HepG2 (cell line): ENCODE data around the gene PHF13. TPM values are rescaled to one million over a fixed set of nuclear protein-coding genes. Genes with fewer than 3 reads are reported as not detected.

Experiments
- ADNP ChIP-seq: sonication (generic); formaldehyde crosslinking; IDR thresholded peaks from 2 replicates; pipeline ENCODE4 v1.4.0; 2020; ENCODE audit warnings: missing genetic modification reagents
- ARID2 ChIP-seq: sonication (generic); formaldehyde crosslinking; IDR thresholded peaks from 2 replicates; pipeline ENCODE4 v1.8.1; 2022; ENCODE audit warnings: mild to moderate bottlenecking, missing genetic modification reagents, borderline replicate concordance
- ARNTL ChIP-seq: sonication (generic); formaldehyde crosslinking; IDR thresholded peaks from 2 replicates; pipeline ENCODE4 v1.4.0; 2020; ENCODE audit warnings: mild to moderate bottlenecking, missing genetic modification reagents
- ESRRA ChIP-seq: sonication (generic); formaldehyde crosslinking; IDR thresholded peaks from 2 replicates; pipeline ENCODE4 v1.5.1; 2020; ENCODE audit warnings: mild to moderate bottlenecking, low read depth, missing genetic modification reagents
- HDAC1 ChIP-seq: sonication (generic); formaldehyde crosslinking; IDR thresholded peaks from 2 replicates; pipeline ENCODE4 v1.5.1; 2020; ENCODE audit warnings: mild to moderate bottlenecking, missing genetic modification reagents
- MAF1 ChIP-seq: sonication (generic); formaldehyde crosslinking; IDR thresholded peaks from 2 replicates; pipeline ENCODE4 v1.5.0; 2020; ENCODE audit warnings: missing genetic modification reagents, borderline replicate concordance
- NONO ChIP-seq, 2 experiments: fragments of 450-650 bp in 1 of 2; sonication (generic) in 1 of 2; formaldehyde crosslinking in 1 of 2; IDR thresholded peaks in 1 of 2; conservative IDR thresholded peaks in 1 of 2; 2 replicates each; pipeline versions ENCODE4 v1.6.1 to v1.8.0; 2017 to 2022; ENCODE audit warnings: mild to moderate bottlenecking in 1 of 2, missing genetic modification reagents in 1 of 2, moderate library complexity in 1 of 2
- STAT5B ChIP-seq: sonication (generic); formaldehyde crosslinking; IDR thresholded peaks from 2 replicates; pipeline ENCODE4 v1.4.0; 2020; ENCODE audit warnings: missing genetic modification reagents
- TSC22D2 ChIP-seq: sonication (generic); formaldehyde crosslinking; IDR thresholded peaks from 2 replicates; pipeline ENCODE4 v1.5.1; 2020; ENCODE audit warnings: missing genetic modification reagents, mild to moderate bottlenecking, borderline replicate concordance
- ZIK1 ChIP-seq: sonication (generic); formaldehyde crosslinking; IDR thresholded peaks from 2 replicates; pipeline ENCODE4 v1.5.0; 2020; ENCODE audit warnings: mild to moderate bottlenecking, low read depth, missing genetic modification reagents, borderline replicate concordance
- ZNF10 ChIP-seq: sonication (generic); formaldehyde crosslinking; IDR thresholded peaks from 2 replicates; pipeline ENCODE4 v1.4.0; 2020; ENCODE audit warnings: mild to moderate bottlenecking, low read depth, missing genetic modification reagents, borderline replicate concordance
- ZNF564 ChIP-seq: sonication (generic); formaldehyde crosslinking; IDR thresholded peaks from 2 replicates; pipeline ENCODE4 v1.8.1; 2023; ENCODE audit warnings: mild to moderate bottlenecking, missing genetic modification reagents
- ZNF7 ChIP-seq: IDR thresholded peaks from 2 replicates; pipeline ENCODE4 v1.6.1; 2016; ENCODE audit warnings: missing biosample characterization, missing genetic modification reagents
- ZNF724P ChIP-seq: sonication (generic); formaldehyde crosslinking; IDR thresholded peaks from 2 replicates; pipeline ENCODE4 v1.8.0; 2022; ENCODE audit warnings: missing genetic modification reagents, borderline replicate concordance
- ZNF790 ChIP-seq: sonication (generic); formaldehyde crosslinking; IDR thresholded peaks from 2 replicates; pipeline ENCODE4 v1.8.0; 2022; ENCODE audit warnings: missing genetic modification reagents, mild to moderate bottlenecking, borderline replicate concordance
- polyA plus RNA-seq, 8 experiments: library from polyadenylated mRNA; depleted of rRNA in 3 of 8; stranded (reverse) in 7 of 8; unstranded in 1 of 8; fragments of >200 nt; fragmentation: Illumina TruSeq in 4 of 8; extraction: Trizol in 4 of 8; gene quantifications; 2 replicates each; pipeline versions ENCODE4 v1.2.1 to v1.2.3, GENCODE V29; 2011 to 2016; ENCODE audit warnings: low read depth in 4 of 8, missing spikeins in 1 of 8, mixed read lengths in 1 of 8; ENCODE audit not compliant: insufficient read depth in 1 of 8
- total RNA-seq, 5 experiments: library from RNA; depleted of rRNA; stranded (reverse); fragments of >200 nt; fragmentation: Illumina TruSeq; extraction: Trizol; gene quantifications; 2 replicates each; pipeline ENCODE4 v1.2.3, GENCODE V29; 2016; ENCODE audit warnings: low read depth in 1 of 5
- TF ChIP-seq, protein P1 (sequence below): sonication (generic); formaldehyde crosslinking; IDR thresholded peaks from 2 replicates; pipeline ENCODE4 v1.8.1; 2022; ENCODE audit warnings: low read depth, mild to moderate bottlenecking, missing genetic modification reagents
- TF ChIP-seq, protein P2 (sequence below): sonication (generic); formaldehyde crosslinking; IDR thresholded peaks from 2 replicates; pipeline ENCODE4 v1.4.0; 2020; ENCODE audit warnings: missing genetic modification reagents
- TF ChIP-seq, protein P3 (sequence below): sonication (generic); formaldehyde crosslinking; IDR thresholded peaks from 2 replicates; pipeline ENCODE4 v1.4.0; 2020; ENCODE audit warnings: missing genetic modification reagents, mild to moderate bottlenecking, borderline replicate concordance
- TF ChIP-seq, protein P4 (sequence below): sonication (generic); formaldehyde crosslinking; IDR thresholded peaks from 2 replicates; pipeline ENCODE4 v1.4.0; 2020; ENCODE audit warnings: missing genetic modification reagents
- TF ChIP-seq, protein P5 (sequence below): fragments of 450-650 bp; IDR thresholded peaks from 2 replicates; pipeline ENCODE4 v1.6.1; 2017

Gene PHF13
- total and polyA plus RNA-seq, 2 of the 13 experiments (the other 11 are each of a cell fraction or from before 2014, with no cell fraction given) = 4.7 to 7.4 TPM

DNA sequence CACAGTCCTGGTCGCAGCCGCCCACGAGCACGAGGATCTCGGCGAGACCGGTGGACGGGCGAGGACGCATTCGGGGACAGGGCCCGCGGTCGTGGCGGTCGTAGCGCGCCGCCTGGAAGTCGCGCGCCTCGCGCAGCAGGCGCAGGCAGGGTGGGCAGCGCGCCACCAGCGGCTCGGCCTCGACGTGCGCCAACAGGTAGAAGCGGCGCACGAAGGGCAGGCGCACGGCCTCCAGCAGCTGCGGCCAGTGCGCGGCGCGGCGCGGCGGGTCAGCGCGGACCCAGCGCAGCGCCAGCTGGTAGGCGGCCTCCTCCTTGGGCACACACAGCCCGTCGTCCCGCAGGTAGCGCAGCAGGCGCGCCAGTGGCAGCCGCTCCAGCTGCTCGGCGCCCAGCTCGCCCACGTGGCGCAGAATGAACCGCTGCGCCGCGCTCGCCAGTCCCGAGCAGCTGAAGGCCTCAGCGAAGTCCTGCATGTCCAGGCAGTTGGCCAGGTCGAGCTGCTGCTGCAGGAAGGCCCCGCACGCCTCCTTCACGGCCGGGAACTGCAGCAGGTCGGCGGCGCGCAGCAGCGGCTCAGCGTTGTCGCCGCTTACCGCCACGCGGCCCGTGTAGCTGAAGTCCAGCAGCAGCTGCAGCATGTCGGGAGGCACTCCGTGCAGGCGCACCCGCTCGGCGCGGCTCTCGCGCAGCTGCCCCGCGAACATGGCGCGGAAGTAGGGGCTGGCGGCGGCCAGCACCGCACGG is 11.4 kb upstream of the PHF13 start (continued):
- TF ChIP-seq, protein P1, sequence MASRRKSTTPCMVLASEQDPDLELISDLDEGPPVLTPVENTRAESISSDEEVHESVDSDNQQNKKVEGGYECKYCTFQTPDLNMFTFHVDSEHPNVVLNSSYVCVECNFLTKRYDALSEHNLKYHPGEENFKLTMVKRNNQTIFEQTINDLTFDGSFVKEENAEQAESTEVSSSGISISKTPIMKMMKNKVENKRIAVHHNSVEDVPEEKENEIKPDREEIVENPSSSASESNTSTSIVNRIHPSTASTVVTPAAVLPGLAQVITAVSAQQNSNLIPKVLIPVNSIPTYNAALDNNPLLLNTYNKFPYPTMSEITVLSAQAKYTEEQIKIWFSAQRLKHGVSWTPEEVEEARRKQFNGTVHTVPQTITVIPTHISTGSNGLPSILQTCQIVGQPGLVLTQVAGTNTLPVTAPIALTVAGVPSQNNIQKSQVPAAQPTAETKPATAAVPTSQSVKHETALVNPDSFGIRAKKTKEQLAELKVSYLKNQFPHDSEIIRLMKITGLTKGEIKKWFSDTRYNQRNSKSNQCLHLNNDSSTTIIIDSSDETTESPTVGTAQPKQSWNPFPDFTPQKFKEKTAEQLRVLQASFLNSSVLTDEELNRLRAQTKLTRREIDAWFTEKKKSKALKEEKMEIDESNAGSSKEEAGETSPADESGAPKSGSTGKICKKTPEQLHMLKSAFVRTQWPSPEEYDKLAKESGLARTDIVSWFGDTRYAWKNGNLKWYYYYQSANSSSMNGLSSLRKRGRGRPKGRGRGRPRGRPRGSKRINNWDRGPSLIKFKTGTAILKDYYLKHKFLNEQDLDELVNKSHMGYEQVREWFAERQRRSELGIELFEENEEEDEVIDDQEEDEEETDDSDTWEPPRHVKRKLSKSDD = no peak
- TF ChIP-seq ZNF724P (CRISPR knock-in tag) = peak; percentile 13; the same call in 1 of the 2 replicates
- no peak for TF ChIP-seq ZNF564
- no peak for TF ChIP-seq TSC22D2 (CRISPR knock-in tag)
- TF ChIP-seq NONO (IDR thresholded peaks at IDR 0.05) = no peak
- TF ChIP-seq NONO (CRISPR knock-in tag; conservative IDR thresholded peaks at IDR 0.05) = no peak
- TF ChIP-seq ZNF7 (CRISPR knock-in tag) = no peak
- TF ChIP-seq, protein P2, sequence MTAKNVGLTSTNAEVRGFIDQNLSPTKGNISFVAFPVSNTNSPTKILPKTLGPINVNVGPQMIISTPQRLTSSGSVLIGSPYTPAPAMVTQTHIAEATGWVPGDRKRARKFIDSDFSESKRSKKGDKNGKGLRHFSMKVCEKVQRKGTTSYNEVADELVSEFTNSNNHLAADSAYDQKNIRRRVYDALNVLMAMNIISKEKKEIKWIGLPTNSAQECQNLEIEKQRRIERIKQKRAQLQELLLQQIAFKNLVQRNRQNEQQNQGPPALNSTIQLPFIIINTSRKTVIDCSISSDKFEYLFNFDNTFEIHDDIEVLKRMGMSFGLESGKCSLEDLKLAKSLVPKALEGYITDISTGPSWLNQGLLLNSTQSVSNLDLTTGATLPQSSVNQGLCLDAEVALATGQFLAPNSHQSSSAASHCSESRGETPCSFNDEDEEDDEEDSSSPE (CRISPR knock-in tag) = peak; percentile 15; the same call in 1 of the 2 replicates
- TF ChIP-seq, protein P3, sequence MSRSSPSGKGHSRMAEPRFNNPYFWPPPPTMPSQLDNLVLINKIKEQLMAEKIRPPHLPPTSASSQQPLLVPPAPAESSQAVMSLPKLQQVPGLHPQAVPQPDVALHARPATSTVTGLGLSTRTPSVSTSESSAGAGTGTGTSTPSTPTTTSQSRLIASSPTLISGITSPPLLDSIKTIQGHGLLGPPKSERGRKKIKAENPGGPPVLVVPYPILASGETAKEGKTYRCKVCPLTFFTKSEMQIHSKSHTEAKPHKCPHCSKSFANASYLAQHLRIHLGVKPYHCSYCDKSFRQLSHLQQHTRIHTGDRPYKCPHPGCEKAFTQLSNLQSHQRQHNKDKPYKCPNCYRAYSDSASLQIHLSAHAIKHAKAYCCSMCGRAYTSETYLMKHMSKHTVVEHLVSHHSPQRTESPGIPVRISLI (CRISPR knock-in tag) = no peak
- no peak for TF ChIP-seq ZNF10 (CRISPR knock-in tag)
- TF ChIP-seq, protein P4, sequence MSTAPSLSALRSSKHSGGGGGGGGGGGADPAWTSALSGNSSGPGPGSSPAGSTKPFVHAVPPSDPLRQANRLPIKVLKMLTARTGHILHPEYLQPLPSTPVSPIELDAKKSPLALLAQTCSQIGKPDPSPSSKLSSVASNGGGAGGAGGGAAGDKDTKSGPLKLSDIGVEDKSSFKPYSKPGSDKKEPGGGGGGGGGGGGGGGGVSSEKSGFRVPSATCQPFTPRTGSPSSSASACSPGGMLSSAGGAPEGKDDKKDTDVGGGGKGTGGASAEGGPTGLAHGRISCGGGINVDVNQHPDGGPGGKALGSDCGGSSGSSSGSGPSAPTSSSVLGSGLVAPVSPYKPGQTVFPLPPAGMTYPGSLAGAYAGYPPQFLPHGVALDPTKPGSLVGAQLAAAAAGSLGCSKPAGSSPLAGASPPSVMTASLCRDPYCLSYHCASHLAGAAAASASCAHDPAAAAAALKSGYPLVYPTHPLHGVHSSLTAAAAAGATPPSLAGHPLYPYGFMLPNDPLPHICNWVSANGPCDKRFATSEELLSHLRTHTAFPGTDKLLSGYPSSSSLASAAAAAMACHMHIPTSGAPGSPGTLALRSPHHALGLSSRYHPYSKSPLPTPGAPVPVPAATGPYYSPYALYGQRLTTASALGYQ (CRISPR knock-in tag) = no peak
- TF ChIP-seq HDAC1 (CRISPR knock-in tag) = peak; percentile 61; the same call in 1 of the 2 replicates
- peak; percentile 84 for TF ChIP-seq MAF1 (CRISPR knock-in tag)
- TF ChIP-seq ADNP (CRISPR knock-in tag) = 0 out of 2 replicates have a peak, but pooled peaks have one; percentile 14
- TF ChIP-seq ZNF790 = peak; percentile 9; the same call in 1 of the 2 replicates
- no peak for TF ChIP-seq ARID2
- TF ChIP-seq STAT5B = no peak
- TF ChIP-seq, protein P5, sequence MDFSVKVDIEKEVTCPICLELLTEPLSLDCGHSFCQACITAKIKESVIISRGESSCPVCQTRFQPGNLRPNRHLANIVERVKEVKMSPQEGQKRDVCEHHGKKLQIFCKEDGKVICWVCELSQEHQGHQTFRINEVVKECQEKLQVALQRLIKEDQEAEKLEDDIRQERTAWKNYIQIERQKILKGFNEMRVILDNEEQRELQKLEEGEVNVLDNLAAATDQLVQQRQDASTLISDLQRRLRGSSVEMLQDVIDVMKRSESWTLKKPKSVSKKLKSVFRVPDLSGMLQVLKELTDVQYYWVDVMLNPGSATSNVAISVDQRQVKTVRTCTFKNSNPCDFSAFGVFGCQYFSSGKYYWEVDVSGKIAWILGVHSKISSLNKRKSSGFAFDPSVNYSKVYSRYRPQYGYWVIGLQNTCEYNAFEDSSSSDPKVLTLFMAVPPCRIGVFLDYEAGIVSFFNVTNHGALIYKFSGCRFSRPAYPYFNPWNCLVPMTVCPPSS = no peak
- no peak for TF ChIP-seq ESRRA (CRISPR knock-in tag)
- TF ChIP-seq ZIK1 (CRISPR knock-in tag) = no peak; the same call in 1 of the 2 replicates
- no peak; the same call in 1 of the 2 replicates for TF ChIP-seq ARNTL
